Thyroid gland (tissue), 4 donors: ENCODE measurements around the gene CDADC1. TPM values are rescaled to one million over a fixed set of nuclear protein-coding genes. Genes with fewer than 3 reads are reported as not detected.

Experiments used
- DNase-seq, 2 donors: peaks; one replicate each; pipeline ENCODE4 v3.0.0-alpha.2; 2019
- H3K27ac ChIP-seq, 3 donors: fragments of 200-600 bp; sonication (generic); 1 replicate in 2 of 3; 2 replicates in 1 of 3; pipeline ENCODE4 v1.5.1; 2016 to 2019; ENCODE audit warnings: mild to moderate bottlenecking in 1 of 3, moderate library complexity in 1 of 3
- H3K27me3 ChIP-seq: fragments of 200-600 bp; sonication (generic); one replicate; pipeline ENCODE4 v1.5.1; 2019
- H3K36me3 ChIP-seq, 2 donors: fragments of 200-600 bp; sonication (generic); one replicate each; pipeline ENCODE4 v1.5.1; 2016 to 2019
- H3K4me1 ChIP-seq, 2 donors: fragments of 200-600 bp; sonication (generic); one replicate each; pipeline ENCODE4 v1.5.1; 2017 to 2019
- H3K4me3 ChIP-seq, 3 donors: fragments of 200-600 bp; sonication (generic); replicated peaks in 1 of 3; 1 replicate in 2 of 3; 2 replicates in 1 of 3; pipeline ENCODE4 v1.5.1; 2016; ENCODE audit warnings: mild to moderate bottlenecking in 1 of 3
- H3K9me3 ChIP-seq: fragments of 200-600 bp; sonication (generic); one replicate; pipeline ENCODE4 v1.5.1; 2017
- CTCF ChIP-seq, 6 experiments: fragments of 200-600 bp in 3 of 6; fragments of 450-650 bp in 3 of 6; sonication (generic) in 3 of 6; IDR thresholded peaks; one replicate each; pipeline ENCODE4 v1.5.1; 2016 to 2019; ENCODE audit warnings: antibody characterized with exemption in 6 of 6, mild to moderate bottlenecking in 2 of 6, inconsistent platforms in 1 of 6, moderate library complexity in 1 of 6
- POLR2A ChIP-seq, 2 donors: fragments of 450-650 bp; IDR thresholded peaks; one replicate each; pipeline ENCODE4 v1.6.1; 2017; ENCODE audit warnings: antibody characterized with exemption in 2 of 2, mild to moderate bottlenecking in 2 of 2, moderate library complexity in 1 of 2
- WGBS, 2 donors: methylation state at CpG; one replicate each; pipeline ENCODE4 v1.1.5; 2017; 5-methylcytosine and 5-hydroxymethylcytosine counted together
- intact Hi-C: fragments of 100-400 bp; cut with DNase I; formaldehyde crosslinking; loops from one replicate; pipeline ENCODE4 v1.15.1; 2023
- total RNA-seq, 4 donors: library from RNA; depleted of rRNA; stranded (reverse); fragments of >200 nt; gene quantifications; one replicate each; pipeline ENCODE4 v1.2.3, GENCODE V29; 2016

The CDADC1 gene
- total RNA-seq, 4 donors from 2014 or later = 14.0 to 75.9 (median 18.7) TPM

GRCh38 chr13:49314344-49314882 is 66.7 kb downstream of the CDADC1 start:
- TF ChIP-seq CTCF (IDR thresholded peaks at IDR 0.05) (no peak), POLR2A (IDR thresholded peaks at IDR 0.05) (no peak)
- Histone ChIP-seq H3K36me3 (no peaks in the 10 kb centered on the region), H3K4me1 (peaks cover 18 to 27% of the 10 kb centered on the region in 2 donors), H3K27ac (peak overlapping the region in 2 of 3 donors; percentile 59 to 70), H3K4me3 (no peak overlapping the region), H3K27me3 (no peaks in the 10 kb centered on the region), H3K9me3 (no peaks in the 10 kb centered on the region)
- intact Hi-C loops = no loop called here
- WGBS, 2 donors = 86 to 89% methylated on average over 6 of the region's 6 CpGs
- no peak for DNase-seq

- Histone ChIP-seq H3K9me3 (no peaks in the 10 kb centered on the region), H3K27ac (peak overlapping the region in 1 of 3 donors; percentile 70), H3K36me3 (no peaks in the 10 kb centered on the region), H3K4me1 (peaks cover 12 to 20% of the 10 kb centered on the region in 2 donors), H3K27me3 (no peaks in the 10 kb centered on the region), H3K4me3 (no peak overlapping the region)
- DNase-seq = no peak
- intact Hi-C loops = no loop called here
- 84 to 91% methylated on average over 3 of the region's 3 CpGs for WGBS, 2 donors
- TF ChIP-seq POLR2A (IDR thresholded peaks at IDR 0.05) = no peak
- no peak for TF ChIP-seq CTCF (IDR thresholded peaks at IDR 0.05)
Measured at GRCh38 chr13:49315036-49315565, 67.4 kb downstream of the CDADC1 start.

- intact Hi-C loops = no loop called here
- peaks cover 7 to 12% of the 10 kb centered on the region in 2 donors for H3K4me1 ChIP-seq
- H3K4me3 ChIP-seq = no peak overlapping the region
- no peaks in the 10 kb centered on the region for H3K27me3 ChIP-seq
- no peaks in the 10 kb centered on the region for H3K9me3 ChIP-seq
- TF ChIP-seq CTCF (IDR thresholded peaks at IDR 0.05) (no peak), POLR2A (IDR thresholded peaks at IDR 0.05) (no peak)
- H3K36me3 ChIP-seq = no peaks in the 10 kb centered on the region
- H3K27ac ChIP-seq = no peak overlapping the region
- 99% methylated on average over 5 of the region's 5 CpGs for whole genome bisulfite sequencing, 2 donors
- DNase-seq = no peak
Measured at GRCh38 chr13:49315756-49316482, 68.2 kb downstream of the CDADC1 start.

GRCh38 chr13:49319551-49319950 is 71.8 kb downstream of the CDADC1 start:
- intact Hi-C loops = no loop called here
- DNase-seq = no peak
- TF ChIP-seq CTCF (IDR thresholded peaks at IDR 0.05) = no peak
- no peak for TF ChIP-seq POLR2A (IDR thresholded peaks at IDR 0.05)
- no peak overlapping the region for H3K27ac ChIP-seq
- no peaks in the 10 kb centered on the region for H3K9me3 ChIP-seq
- no peaks in the 10 kb centered on the region for H3K27me3 ChIP-seq
- no peak overlapping the region for H3K4me3 ChIP-seq
- H3K36me3 ChIP-seq = no peaks in the 10 kb centered on the region
- no peaks in the 10 kb centered on the region for H3K4me1 ChIP-seq

GRCh38 chr13:49319951-49320350 is 72.2 kb downstream of the CDADC1 start:
- H3K27ac ChIP-seq = no peak overlapping the region
- H3K27me3 ChIP-seq = no peaks in the 10 kb centered on the region
- H3K4me3 ChIP-seq = no peak overlapping the region
- no peaks in the 10 kb centered on the region for H3K4me1 ChIP-seq
- no peak for TF ChIP-seq POLR2A (IDR thresholded peaks at IDR 0.05)
- TF ChIP-seq CTCF (IDR thresholded peaks at IDR 0.05) = no peak
- DNase-seq = no peak
- H3K36me3 ChIP-seq = no peaks in the 10 kb centered on the region
- WGBS, 2 donors = 87 to 96% methylated on average over 2 of the region's 2 CpGs
- H3K9me3 ChIP-seq = no peaks in the 10 kb centered on the region
- intact Hi-C loops = no loop called here
